Cortex of kidney (tissue), 1 donor: ENCODE measurements around the gene KIF1A.

Experiments
- DNase-seq: peaks from one replicate; lab custom pipeline; 2025; lab: John Stamatoyannopoulos, UW

Gene KIF1A, protein sequence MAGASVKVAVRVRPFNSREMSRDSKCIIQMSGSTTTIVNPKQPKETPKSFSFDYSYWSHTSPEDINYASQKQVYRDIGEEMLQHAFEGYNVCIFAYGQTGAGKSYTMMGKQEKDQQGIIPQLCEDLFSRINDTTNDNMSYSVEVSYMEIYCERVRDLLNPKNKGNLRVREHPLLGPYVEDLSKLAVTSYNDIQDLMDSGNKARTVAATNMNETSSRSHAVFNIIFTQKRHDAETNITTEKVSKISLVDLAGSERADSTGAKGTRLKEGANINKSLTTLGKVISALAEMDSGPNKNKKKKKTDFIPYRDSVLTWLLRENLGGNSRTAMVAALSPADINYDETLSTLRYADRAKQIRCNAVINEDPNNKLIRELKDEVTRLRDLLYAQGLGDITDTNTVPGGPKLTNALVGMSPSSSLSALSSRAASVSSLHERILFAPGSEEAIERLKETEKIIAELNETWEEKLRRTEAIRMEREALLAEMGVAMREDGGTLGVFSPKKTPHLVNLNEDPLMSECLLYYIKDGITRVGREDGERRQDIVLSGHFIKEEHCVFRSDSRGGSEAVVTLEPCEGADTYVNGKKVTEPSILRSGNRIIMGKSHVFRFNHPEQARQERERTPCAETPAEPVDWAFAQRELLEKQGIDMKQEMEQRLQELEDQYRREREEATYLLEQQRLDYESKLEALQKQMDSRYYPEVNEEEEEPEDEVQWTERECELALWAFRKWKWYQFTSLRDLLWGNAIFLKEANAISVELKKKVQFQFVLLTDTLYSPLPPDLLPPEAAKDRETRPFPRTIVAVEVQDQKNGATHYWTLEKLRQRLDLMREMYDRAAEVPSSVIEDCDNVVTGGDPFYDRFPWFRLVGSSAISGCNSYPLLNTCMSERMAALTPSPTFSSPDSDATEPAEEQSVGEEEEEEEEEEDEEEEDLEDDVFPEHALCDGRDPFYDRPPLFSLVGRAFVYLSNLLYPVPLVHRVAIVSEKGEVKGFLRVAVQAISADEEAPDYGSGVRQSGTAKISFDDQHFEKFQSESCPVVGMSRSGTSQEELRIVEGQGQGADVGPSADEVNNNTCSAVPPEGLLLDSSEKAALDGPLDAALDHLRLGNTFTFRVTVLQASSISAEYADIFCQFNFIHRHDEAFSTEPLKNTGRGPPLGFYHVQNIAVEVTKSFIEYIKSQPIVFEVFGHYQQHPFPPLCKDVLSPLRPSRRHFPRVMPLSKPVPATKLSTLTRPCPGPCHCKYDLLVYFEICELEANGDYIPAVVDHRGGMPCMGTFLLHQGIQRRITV (N-terminal part only)

GRCh38 chr2:240819858-240820606 lies at the start of gene KIF1A:
KIF1A (minus strand) TSS chr2:240820219; CDS start chr2:240797752, 22,467 bp downstream.
- DNase-seq: no peak

DNA sequence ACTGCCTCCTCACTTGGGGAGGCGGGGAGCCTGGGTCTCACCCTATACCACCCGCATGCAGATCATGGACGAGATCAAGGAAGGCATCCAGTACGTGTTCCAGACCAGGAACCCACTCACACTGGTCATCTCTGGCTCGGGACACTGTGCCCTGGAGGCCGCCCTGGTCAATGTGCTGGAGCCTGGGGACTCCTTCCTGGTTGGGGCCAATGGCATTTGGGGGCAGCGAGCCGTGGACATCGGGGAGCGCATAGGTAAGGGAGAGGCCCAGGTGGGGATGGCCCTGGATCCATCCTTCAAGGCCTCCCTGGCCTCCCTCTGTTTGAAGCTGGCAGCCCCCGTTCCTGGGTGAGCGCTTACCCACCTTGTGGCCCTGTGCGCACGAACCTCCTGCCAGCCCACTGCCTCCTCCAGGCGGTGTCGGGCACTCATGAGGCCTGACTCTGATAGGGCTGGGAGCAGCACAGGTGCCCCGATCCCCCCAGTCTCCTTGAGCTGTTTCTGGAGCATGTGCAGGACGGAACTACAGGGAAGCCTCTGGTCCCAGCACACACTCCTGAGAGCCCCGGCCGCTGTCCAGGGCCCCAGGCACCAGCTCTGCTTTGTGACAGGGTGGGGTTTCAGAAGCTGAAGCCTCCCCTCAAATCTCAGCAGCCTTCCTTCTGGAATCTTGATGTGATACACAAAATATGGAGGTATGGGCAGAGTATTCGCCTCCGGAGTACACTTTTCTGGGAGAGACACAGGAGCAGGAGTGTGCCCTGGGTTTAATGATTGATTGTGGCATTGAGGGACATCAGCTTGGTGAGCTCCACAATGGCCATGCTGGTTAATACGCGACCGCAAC lies 49.3 kb upstream of the KIF1A start:
- DNase-seq: no peak

- DNase-seq: no peak
Measured at GRCh38 chr2:240868286-240869108, 48.5 kb upstream of the KIF1A start, which contains the start of gene AGXT. AGXT (plus strand) TSS chr2:240868824; CDS start chr2:240868866, 42 bp downstream.

DNA sequence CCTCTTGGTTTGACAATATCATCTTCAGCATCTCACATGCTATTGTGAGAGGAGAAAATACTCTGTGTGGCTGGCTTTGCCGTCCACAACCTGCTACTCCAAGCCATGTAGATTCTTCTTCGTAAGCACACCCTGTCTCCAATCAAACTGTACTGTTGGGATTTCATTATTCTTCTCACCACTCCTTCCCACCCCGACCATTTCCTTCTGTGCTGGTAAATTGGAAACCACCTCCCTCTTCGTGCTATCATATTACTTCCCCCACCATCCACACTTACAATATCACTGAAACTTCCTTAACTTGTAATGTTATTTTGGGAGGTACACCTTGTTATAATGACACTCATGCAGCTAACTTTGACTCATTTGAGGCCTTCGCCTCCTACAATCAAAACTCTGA lies 45.4 kb upstream of the KIF1A start:
- no peak for DNase-seq

DNA sequence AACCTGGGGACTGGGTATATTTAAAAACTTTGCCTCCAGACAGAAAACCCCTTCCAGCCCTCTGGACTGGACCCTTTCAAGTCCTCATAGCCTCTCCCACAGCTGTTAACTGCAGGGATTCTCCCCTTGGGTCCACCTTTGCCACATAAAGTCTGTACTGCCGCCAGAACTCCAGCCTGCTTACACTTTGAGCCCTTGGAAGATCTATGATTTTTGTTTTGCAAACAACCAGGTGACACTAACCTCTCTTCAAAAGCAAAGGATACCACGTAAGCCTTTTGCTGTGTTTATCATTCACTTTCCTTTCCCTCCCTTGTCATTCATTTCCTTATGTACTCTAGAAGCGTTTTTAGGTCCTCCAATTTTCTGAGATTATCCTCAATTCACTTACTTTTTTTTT lies 44.5 kb upstream of the KIF1A start:
- no peak for DNase-seq

GRCh38 chr2:240861547-240861946 lies 41.5 kb upstream of the KIF1A start:
- no peak for DNase-seq

DNA sequence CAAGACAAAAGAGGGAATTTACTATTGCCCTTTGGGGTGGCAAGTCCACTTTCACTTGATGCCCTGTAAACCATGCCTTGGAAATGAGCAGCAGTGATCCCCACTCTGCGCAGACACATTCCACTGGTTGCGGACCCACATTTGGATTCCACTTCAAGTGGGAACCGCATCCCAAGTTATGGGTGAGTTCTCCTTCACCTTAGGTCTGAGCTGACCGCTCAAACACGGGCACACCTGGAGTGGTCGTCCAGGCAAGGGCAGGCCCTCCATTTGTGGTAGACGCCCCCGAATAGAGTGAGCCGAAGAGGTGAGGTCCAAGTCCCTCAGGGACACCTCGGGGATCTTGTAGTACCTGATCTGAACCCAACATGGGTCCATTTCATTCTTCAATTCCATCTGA lies 38.9 kb upstream of the KIF1A start:
- no peak for DNase-seq

DNA sequence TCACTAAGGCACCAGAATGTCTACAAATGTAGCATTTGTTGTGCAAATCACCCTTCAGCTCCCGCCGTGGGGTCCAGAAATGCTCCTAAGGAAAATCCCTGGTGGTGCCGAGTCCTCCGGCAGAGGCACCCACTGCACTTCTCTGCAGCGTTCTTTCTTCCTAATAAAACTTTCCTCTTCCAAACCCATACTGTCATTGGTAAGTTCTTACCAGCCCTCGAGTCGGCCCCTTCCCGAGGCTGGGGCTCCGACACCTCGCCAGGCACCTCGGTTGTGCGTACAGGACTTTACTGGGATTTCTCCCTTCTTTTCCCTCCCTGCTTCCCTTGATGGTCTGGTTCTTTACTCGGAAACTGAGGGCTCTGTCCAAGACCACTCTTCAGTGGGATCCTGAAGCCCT lies 38.3 kb upstream of the KIF1A start:
- no peak for DNase-seq

DNA sequence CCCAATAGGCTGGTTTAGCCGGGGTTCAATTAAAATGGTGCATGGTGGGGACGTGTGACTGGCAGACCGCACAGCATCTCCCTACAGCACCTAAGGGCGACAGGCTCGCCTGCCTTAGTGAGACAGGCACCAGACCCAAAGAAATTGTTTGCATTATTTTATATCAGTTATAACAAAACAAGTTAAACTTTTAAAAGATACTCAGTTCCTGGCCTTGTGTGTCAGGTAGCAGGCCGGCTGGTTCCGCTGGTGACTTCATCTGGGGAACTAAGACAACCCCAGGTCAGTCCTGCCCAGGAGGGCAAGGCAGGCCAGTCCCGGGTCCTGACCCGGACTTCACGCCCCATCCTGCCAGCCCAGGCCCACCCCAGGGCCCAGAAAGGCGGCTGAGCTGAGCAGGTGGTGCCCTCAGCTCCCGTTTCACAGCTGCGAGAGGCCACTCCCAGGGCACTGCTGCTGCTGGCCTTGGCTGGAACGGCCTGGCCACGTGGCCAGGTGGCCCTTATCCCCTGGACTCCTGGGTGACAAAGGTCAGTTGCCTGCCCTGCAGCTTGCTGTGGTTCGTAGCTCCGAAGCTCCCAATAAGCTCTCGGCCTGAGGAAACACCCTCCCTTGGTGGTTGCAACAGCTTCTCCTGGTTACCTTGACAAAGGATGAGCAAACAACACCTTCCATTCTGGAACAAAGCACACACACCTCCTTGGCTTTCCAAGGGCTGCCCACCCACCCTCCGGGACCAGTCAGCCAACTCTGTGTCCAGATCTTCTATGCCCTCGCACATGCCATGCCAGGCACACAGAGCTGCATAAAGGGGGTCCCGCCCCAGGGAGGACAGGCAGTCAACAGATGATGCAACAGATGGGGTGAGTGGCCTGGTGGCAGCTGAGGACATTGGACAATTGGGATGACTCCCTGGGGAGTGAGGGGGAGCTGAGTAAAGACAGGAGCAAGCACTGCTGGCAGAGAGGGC lies 37.3 kb upstream of the KIF1A start:
- no peak for DNase-seq

DNA sequence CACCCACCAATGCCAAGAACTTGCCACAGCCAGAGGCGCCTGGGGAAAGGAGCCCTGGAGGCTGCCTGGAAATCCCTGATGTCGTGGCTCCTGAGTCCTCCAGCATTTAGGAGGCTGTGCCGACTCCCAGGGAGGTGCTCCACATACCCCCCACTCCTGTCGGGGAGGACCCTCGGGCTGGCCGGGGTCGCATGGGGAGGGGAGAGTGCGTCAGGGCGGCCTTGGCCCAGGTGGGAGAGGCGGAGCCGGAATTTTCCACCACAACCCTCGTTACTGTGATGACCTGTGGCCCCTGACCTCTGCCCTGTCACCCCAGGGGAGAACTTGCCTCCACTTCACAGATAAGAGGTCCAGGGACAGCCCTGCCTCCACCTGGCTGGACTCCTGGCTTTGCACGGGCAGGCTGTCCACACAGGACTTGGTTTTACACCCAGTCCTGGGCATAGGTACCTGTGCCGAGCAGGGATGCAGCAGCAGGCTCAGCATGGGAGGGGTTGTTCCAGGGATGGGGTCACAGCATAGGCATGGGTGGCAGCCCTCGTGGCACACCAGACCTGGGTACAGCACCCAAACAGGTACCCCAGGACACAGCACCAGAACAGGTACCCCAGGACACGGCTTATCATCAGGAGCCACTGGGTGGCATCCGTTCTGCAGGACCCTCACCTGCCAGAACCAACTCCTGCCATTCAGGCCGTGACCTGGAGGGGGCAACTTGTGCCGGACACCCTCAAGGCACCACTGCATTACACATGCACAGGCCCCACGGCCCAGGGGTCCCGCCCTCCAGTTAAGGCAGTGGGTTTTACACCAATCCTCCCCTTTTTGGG lies 36.3 kb upstream of the KIF1A start:
- no peak for DNase-seq

DNA sequence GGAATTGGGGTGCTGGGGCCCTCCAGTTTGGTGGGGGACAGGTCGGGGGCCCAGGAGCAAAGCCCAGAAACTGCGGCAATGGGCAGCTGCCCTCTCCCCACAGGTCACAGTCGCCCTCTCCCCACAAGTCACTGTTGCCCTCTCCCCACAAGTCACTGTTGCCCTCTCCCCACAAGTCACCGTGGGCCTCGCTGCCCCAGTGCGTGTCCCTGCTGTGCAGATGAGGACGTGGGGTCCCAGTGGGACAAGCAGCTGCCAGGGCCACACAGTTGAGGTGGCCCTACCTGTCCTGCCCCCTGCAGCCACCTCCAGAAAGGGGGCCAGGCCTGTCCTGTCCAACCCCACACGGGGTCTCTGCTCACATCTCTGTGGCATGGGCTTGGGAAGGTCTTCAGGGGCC lies 35.7 kb upstream of the KIF1A start:
- no peak for DNase-seq

DNA sequence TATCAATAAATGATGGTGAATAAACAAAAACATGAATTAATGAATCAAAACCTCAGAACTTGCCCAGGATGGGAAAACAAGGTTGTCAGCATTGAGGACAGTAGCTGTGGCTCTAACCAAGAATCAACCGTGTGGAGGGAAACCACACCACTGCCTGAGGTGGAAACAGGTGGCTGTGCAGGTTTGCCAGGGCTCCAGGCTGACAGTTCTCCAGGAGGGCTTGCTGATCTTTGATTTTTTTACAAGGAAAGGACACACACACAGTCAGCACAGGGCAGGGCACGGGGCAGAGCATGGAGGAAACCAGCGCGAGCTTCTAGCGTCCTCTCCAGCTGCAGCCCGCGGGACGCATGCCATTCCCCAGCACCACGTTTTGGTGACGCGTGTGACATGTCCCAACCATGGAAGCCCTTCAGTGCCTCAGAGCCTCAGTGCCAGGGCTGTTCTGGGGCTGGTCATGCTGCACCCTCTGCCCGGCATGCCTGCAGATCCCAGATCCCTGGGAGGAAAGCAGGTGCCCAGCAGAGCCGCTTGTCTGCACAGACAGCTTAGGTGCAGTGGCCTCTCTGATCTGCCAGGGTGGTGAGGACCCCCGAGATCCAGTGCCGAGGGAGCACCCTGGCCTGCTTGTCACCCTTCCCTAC lies 32.8 kb upstream of the KIF1A start:
- no peak for DNase-seq

GRCh38 chr2:240851078-240851991 lies 31.3 kb upstream of the KIF1A start:
- DNase-seq: no peak

DNA sequence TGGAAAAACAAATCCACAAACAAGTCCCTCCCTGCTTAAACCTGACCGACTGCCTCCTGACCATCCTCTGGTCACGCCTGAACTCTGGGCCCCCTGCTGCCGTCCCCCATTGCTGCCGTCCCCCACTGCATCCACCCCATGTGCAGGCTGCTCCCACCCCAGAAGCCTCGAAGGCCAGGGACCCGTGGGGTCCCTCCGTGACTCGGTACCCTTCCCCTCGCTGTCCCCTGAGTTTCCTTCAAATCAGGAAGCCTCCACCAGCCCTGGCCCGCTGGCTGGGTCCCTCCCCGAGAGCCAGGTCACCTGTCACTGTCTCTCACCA lies 30.7 kb upstream of the KIF1A start:
- no peak for DNase-seq

DNA sequence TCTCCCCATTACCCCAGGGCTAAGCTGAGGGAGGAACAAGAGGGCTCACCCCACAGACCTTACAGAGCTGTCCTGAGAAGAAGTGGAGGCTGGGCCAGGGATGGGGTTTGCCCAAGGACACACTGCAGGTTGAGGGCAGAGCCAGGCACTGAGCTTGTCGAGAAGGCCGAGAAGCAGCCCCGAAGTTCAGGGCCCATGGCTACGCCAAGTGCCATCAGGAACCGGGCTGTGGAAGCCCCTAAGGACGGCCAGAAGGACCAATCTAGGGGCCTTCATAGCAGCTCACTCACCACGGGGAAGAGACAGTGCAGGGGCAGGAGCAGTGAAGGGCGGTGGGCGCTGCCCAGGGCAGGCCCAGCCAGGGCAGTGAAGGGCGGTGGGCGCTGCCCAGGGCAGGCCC lies 30.0 kb upstream of the KIF1A start:
- DNase-seq: no peak
